GM12891 (cell line): ENCODE results near the gene CDYL2.

Experiments
- POLR2A ChIP-seq: IDR thresholded peaks from 2 replicates; pipeline ENCODE4 v1.6.1; 2011; ENCODE audit warnings: low read depth, low read length, control low read depth
- SPI1 ChIP-seq: IDR thresholded peaks from 2 replicates; pipeline ENCODE4 v1.6.1; 2011; ENCODE audit warnings: low read depth, low read length, control low read depth

GRCh38 chr16:80804526-80805383, at the start of gene CDYL2:
- no peak for TF ChIP-seq POLR2A
- TF ChIP-seq SPI1: no peak
